LNCAP (cell line): ENCODE data around the gene IRAK4.

Source experiments
- TF ChIP-seq, protein P1 (sequence below): fragments of 450-650 bp; IDR thresholded peaks from 2 replicates; pipeline ENCODE4 v1.5.1; 2017; ENCODE audit warnings: mild to moderate bottlenecking

IRAK4 gene

GRCh38 chr12:43733687-43734086, 25.1 kb upstream of the IRAK4 start:
- TF ChIP-seq, protein P1, sequence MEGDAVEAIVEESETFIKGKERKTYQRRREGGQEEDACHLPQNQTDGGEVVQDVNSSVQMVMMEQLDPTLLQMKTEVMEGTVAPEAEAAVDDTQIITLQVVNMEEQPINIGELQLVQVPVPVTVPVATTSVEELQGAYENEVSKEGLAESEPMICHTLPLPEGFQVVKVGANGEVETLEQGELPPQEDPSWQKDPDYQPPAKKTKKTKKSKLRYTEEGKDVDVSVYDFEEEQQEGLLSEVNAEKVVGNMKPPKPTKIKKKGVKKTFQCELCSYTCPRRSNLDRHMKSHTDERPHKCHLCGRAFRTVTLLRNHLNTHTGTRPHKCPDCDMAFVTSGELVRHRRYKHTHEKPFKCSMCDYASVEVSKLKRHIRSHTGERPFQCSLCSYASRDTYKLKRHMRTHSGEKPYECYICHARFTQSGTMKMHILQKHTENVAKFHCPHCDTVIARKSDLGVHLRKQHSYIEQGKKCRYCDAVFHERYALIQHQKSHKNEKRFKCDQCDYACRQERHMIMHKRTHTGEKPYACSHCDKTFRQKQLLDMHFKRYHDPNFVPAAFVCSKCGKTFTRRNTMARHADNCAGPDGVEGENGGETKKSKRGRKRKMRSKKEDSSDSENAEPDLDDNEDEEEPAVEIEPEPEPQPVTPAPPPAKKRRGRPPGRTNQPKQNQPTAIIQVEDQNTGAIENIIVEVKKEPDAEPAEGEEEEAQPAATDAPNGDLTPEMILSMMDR: peak; percentile 28; the same call in 1 of the 2 replicates

GRCh38 chr12:43736927-43737440, 21.8 kb upstream of the IRAK4 start:
- TF ChIP-seq, protein P1: no peak

- TF ChIP-seq, protein P1: no peak
Measured at GRCh38 chr12:43737646-43738045, 21.1 kb upstream of the IRAK4 start.

DNA sequence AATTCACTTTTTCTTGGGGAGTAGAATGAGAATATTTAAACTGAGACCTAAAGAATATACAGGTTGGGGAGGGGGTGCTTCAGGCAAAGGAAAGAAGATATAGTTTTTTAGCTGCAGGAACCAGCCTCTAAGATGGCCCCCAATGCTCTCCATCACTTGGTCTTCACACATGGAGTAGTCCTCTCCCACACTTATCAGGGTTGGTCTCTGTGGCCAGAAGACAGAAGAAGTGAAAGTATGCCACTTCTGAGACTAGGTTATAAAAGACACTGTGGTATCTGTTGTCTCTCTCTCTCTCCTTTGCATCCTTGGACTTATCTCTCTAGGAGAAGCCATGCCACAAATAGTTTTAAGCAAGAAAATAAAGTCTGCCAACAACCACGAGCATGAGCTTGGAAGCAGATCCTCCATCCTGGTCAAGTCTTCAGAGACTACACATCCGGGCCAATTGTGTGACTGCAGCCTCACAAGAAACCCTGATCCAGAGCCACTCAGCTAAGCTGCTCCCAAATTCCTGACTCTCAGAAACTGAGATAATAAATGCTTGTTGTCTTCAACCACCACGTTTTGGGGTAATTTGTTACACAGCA, 18.1 kb upstream of the IRAK4 start:
- TF ChIP-seq, protein P1: no peak

DNA sequence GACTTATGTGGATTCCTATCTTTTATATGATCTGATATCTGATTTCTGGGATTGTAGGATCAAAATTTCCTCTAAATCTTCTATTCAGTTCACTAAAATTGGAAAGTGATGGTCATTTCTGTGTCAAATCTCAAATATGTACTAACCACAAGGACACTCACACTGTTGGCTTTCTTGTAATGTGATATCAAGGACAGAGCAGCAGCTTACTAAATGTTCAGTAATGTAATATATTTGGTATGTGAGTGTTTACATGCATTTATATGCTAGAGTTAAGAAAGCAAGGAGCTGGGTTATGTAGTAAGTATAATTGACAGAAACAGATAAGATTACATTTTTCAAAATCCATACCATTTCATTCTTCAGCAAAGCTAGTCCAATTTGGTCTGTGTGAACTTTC, 16.6 kb upstream of the IRAK4 start:
- TF ChIP-seq, protein P1: no peak

DNA sequence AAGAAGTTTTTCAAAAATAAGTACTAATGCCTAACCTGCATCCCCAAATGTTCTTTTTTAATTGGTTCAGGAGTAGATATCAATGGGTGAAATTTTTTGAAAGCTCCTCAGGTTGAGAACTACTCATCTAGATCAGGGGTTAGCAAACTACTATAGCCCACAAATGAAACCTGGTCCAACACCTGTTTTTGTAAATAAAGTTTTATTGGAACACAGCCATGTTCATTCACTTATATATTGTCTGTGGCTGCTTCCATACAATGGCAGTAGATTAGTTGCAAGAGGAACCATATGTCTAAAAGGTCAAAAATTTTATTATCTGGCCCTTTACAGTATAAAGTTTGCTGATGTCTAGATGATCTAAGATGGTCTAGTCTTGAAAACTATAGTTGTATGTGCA, 13.9 kb upstream of the IRAK4 start:
- TF ChIP-seq, protein P1: no peak

DNA sequence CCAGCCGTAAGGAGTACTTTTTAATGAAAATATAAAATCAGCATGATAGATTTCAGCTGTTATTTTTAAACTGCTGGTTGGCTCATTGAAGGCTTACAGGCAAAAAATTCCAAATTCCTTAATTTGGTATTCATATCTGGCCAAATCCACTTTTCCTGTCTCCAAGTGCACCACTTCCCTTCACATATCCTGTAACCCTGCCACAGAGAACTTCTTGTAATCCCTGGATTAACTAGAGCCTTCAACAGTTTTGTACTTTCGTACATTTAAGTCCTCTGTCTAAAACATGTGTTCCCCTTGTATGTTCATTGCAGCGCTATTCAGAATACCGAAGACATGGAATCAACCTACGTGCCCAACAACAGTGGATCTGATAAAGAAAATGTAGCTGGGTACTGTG, 9.7 kb upstream of the IRAK4 start:
- TF ChIP-seq, protein P1: no peak

DNA sequence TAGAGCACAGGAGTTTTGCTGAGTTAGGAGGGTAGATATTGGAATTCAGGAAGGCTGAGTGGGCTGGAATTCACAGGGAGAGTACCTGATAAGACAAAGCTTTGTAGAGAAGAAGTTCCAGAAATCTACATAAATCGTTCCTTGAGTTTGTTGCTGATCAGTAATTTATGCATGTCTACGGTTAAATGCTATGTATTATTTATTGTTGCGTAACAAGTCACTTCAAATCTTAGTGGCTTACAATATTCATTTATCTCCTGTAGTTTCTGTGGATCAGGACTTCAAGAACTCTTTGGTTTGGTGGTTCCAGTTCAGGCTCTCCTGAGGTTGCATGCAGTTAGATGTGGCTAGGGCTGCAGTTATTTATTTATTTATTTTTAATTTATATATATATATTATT, 7.9 kb upstream of the IRAK4 start:
- TF ChIP-seq, protein P1: no peak
